ENCODE results near the gene ECE1.
"Not testable (repeated sequence)": the region's sequence is repeated elsewhere in the genome, so short reads cannot be mapped to it uniquely, and the experiment has no call there.

The ECE1 gene

DNA sequence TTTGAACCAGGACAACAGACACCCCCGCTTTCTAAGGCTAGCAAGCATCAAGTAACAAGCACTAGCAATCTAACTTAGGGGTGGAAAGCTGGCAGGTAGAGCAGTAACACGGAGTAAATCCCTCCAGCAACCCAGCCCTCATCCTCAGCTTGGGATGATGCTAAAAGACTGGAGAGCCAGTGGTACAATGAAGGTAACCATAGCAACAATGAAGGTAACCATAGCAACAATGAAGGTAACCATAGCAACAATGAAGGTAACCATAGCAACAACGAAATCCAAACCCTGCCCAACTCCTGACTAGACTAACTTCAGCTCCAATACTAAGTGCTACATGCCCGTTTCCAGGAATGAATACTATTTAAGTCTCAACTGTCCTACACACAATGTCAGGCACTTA is 91.3 kb downstream of the ECE1 start:
- DNase-seq (ENCODE audit: low read depth in 1 of 2, low spot score in 1 of 2) = no peak
- H3K27me3 ChIP-seq (ENCODE audit: insufficient read depth, poor library complexity, severe bottlenecking) = no peaks in the 10 kb centered on the region
- H3K27ac ChIP-seq (replicated peaks) = no peak overlapping the region
- TF ChIP-seq POLR2AphosphoS5 (IDR thresholded peaks at IDR 0.05; ENCODE audit: low read depth) = no peak
- TF ChIP-seq GABPA (IDR thresholded peaks at IDR 0.05; ENCODE audit: low read depth) = no peak
- TF ChIP-seq SPI1 (IDR thresholded peaks at IDR 0.05; ENCODE audit: borderline replicate concordance, low read depth) = no peak
- TF ChIP-seq, protein P1, sequence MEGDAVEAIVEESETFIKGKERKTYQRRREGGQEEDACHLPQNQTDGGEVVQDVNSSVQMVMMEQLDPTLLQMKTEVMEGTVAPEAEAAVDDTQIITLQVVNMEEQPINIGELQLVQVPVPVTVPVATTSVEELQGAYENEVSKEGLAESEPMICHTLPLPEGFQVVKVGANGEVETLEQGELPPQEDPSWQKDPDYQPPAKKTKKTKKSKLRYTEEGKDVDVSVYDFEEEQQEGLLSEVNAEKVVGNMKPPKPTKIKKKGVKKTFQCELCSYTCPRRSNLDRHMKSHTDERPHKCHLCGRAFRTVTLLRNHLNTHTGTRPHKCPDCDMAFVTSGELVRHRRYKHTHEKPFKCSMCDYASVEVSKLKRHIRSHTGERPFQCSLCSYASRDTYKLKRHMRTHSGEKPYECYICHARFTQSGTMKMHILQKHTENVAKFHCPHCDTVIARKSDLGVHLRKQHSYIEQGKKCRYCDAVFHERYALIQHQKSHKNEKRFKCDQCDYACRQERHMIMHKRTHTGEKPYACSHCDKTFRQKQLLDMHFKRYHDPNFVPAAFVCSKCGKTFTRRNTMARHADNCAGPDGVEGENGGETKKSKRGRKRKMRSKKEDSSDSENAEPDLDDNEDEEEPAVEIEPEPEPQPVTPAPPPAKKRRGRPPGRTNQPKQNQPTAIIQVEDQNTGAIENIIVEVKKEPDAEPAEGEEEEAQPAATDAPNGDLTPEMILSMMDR (IDR thresholded peaks at IDR 0.05; ENCODE audit: insufficient read depth, low read length) = no peak
- TF ChIP-seq, protein P2, sequence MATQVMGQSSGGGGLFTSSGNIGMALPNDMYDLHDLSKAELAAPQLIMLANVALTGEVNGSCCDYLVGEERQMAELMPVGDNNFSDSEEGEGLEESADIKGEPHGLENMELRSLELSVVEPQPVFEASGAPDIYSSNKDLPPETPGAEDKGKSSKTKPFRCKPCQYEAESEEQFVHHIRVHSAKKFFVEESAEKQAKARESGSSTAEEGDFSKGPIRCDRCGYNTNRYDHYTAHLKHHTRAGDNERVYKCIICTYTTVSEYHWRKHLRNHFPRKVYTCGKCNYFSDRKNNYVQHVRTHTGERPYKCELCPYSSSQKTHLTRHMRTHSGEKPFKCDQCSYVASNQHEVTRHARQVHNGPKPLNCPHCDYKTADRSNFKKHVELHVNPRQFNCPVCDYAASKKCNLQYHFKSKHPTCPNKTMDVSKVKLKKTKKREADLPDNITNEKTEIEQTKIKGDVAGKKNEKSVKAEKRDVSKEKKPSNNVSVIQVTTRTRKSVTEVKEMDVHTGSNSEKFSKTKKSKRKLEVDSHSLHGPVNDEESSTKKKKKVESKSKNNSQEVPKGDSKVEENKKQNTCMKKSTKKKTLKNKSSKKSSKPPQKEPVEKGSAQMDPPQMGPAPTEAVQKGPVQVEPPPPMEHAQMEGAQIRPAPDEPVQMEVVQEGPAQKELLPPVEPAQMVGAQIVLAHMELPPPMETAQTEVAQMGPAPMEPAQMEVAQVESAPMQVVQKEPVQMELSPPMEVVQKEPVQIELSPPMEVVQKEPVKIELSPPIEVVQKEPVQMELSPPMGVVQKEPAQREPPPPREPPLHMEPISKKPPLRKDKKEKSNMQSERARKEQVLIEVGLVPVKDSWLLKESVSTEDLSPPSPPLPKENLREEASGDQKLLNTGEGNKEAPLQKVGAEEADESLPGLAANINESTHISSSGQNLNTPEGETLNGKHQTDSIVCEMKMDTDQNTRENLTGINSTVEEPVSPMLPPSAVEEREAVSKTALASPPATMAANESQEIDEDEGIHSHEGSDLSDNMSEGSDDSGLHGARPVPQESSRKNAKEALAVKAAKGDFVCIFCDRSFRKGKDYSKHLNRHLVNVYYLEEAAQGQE (IDR thresholded peaks at IDR 0.05; ENCODE audit: insufficient replicate concordance, low read depth) = no peak
- H3K4me3 ChIP-seq (replicated peaks; ENCODE audit: insufficient read depth, low read length) = no peak overlapping the region

DNA sequence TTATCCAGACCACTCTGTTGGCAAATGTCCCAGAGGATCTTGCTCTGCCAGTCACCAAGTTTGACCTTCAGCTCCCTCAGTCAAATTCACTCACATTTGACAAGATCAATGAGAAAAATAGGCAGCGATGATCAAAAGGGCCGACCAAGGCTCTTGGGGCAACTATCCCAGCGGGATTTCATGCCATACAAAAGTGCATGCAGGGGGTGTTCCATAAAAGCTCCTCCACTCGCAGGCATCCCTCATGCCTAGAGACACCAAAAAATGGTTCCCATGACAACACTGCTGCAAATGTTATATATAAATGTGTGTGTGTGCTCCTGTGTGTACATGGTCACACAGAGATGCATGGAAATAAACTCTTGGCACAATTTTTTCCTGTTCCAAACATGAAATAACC is 97.4 kb downstream of the ECE1 start:
- TF ChIP-seq POLR2AphosphoS5 (IDR thresholded peaks at IDR 0.05; ENCODE audit: low read depth) (no peak), GABPA (IDR thresholded peaks at IDR 0.05; ENCODE audit: low read depth) (no peak), SPI1 (IDR thresholded peaks at IDR 0.05; ENCODE audit: borderline replicate concordance, low read depth) (no peak)
- TF ChIP-seq, protein P2 (IDR thresholded peaks at IDR 0.05; ENCODE audit: insufficient replicate concordance, low read depth) = no peak
- TF ChIP-seq, protein P1 (IDR thresholded peaks at IDR 0.05; ENCODE audit: insufficient read depth, low read length) = no peak
- Histone ChIP-seq H3K27me3 (ENCODE audit: insufficient read depth, poor library complexity, severe bottlenecking) (no peaks in the 10 kb centered on the region), H3K27ac (replicated peaks) (no peak overlapping the region), H3K4me3 (replicated peaks; ENCODE audit: insufficient read depth, low read length) (no peak overlapping the region)
- DNase-seq (ENCODE audit: low read depth in 1 of 2, low spot score in 1 of 2) = no peak

DNA sequence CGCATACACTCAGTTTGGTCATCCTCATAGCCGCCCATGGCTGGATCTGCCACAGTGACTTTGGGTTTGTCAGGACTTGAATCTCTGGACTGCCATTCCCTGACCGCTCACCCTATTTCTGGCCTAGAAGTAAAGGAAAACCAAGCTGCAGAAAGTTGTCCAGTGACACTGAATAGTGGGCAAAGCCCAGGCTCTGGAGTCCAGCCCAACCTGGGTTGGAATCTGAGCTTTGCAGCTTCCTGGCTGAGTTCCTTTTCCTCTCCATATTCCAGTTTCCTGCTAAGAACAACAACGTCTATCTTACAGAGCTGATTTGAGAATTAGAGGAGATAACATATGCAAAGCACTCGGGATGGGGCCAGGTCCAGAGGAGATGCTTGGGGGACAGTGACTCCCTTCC is 98.0 kb downstream of the ECE1 start:
- no peak for DNase-seq (ENCODE audit: low read depth in 1 of 2, low spot score in 1 of 2)
- H3K4me3 ChIP-seq (replicated peaks; ENCODE audit: insufficient read depth, low read length) = no peak overlapping the region
- no peaks in the 10 kb centered on the region for H3K27me3 ChIP-seq (ENCODE audit: insufficient read depth, poor library complexity, severe bottlenecking)
- no peak overlapping the region for H3K27ac ChIP-seq (replicated peaks)
- TF ChIP-seq, protein P1 (IDR thresholded peaks at IDR 0.05; ENCODE audit: insufficient read depth, low read length) = no peak
- TF ChIP-seq SPI1 (IDR thresholded peaks at IDR 0.05; ENCODE audit: borderline replicate concordance, low read depth) (no peak), GABPA (IDR thresholded peaks at IDR 0.05; ENCODE audit: low read depth) (no peak), POLR2AphosphoS5 (IDR thresholded peaks at IDR 0.05; ENCODE audit: low read depth) (no peak)
- TF ChIP-seq, protein P2 (IDR thresholded peaks at IDR 0.05; ENCODE audit: insufficient replicate concordance, low read depth) = no peak

DNA sequence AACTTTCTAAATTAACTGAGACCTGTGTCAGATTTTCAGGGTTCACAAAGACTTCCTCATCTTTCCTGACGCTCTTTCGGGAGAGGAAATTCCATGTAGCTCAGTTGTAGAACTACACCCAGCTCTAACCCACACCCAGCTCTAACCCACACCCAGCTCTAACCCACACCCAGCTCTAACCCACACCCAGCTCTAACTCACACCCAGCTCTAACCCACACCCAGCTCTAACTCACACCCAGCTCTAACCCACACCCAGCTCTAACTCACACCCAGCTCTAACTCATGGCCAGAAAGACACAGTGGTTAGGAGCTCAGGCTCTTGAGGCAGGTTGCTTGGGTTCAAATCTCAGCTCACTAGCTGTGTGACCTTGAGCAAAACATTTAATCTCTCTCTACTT is 99.5 kb downstream of the ECE1 start:
- DNase-seq (ENCODE audit: low read depth in 1 of 2, low spot score in 1 of 2); H3K27ac ChIP-seq (replicated peaks); H3K4me3 ChIP-seq (replicated peaks; ENCODE audit: insufficient read depth, low read length); H3K27me3 ChIP-seq (ENCODE audit: insufficient read depth, poor library complexity, severe bottlenecking): not testable (repeated sequence)

Measured in HL-60 (cell line).